Esophagus squamous epithelium (tissue), 5 donors: ENCODE results near the gene ZC4H2. TPM values are rescaled to one million over a fixed set of nuclear protein-coding genes. Genes with fewer than 3 reads are reported as not detected.
"Not testable (repeated sequence)": the region's sequence is repeated elsewhere in the genome, so short reads cannot be mapped to it uniquely, and the experiment has no call there.

Experiments used
- DNase-seq: peaks from one replicate; lab custom pipeline; 2025; lab: John Stamatoyannopoulos, UW
- H3K27ac ChIP-seq, 4 donors: fragments of 200-600 bp; sonication (generic); one replicate each; pipeline ENCODE4 v1.5.1; 2016 to 2019; ENCODE audit warnings: mild to moderate bottlenecking in 1 of 4
- H3K27me3 ChIP-seq, 4 donors: fragments of 200-600 bp; sonication (generic); 1 replicate in 3 of 4; 2 replicates in 1 of 4; pipeline versions ENCODE4 v1.5.1 to v1.6.0; 2017 to 2021; ENCODE audit warnings: antibody characterized with exemption in 1 of 4
- H3K36me3 ChIP-seq, 3 donors: fragments of 200-600 bp; sonication (generic); one replicate each; pipeline ENCODE4 v1.5.1; 2016 to 2019
- H3K4me1 ChIP-seq, 3 donors: fragments of 200-600 bp; sonication (generic); one replicate each; pipeline ENCODE4 v1.5.1; 2017 to 2019
- H3K4me3 ChIP-seq, 4 donors: fragments of 200-600 bp; sonication (generic); 1 replicate in 3 of 4; 2 replicates in 1 of 4; pipeline ENCODE4 v1.5.1; 2016 to 2019; ENCODE audit warnings: mild to moderate bottlenecking in 2 of 4, moderate library complexity in 1 of 4
- H3K9me3 ChIP-seq, 3 donors: fragments of 200-600 bp; sonication (generic); one replicate each; pipeline ENCODE4 v1.5.1; 2016 to 2019
- CTCF ChIP-seq, 6 experiments: fragments of 450-650 bp in 4 of 6; fragments of 200-600 bp in 2 of 6; sonication (generic) in 2 of 6; IDR thresholded peaks; one replicate each; pipeline ENCODE4 v1.5.1; 2016 to 2019; ENCODE audit warnings: antibody characterized with exemption in 6 of 6, mild to moderate bottlenecking in 4 of 6, moderate library complexity in 4 of 6
- POLR2A ChIP-seq, 4 donors: fragments of 450-650 bp; IDR thresholded peaks; one replicate each; pipeline ENCODE4 v1.6.1; 2017; ENCODE audit warnings: antibody characterized with exemption in 4 of 4, mild to moderate bottlenecking in 4 of 4, moderate library complexity in 3 of 4
- WGBS, 2 donors: methylation state at CpG; one replicate each; pipeline ENCODE4 v1.1.5; 2018; 5-methylcytosine and 5-hydroxymethylcytosine counted together
- intact Hi-C: fragments of 100-400 bp; cut with DNase I; formaldehyde crosslinking; loops from one replicate; pipeline ENCODE4 v1.15.0; 2022
- total RNA-seq, 4 donors: library from RNA; depleted of rRNA; stranded (reverse); fragments of >200 nt; gene quantifications; one replicate each; pipeline ENCODE4 v1.1.0, GENCODE V29; 2016
- donor health status: DM: yes; HTN: yes; CAD: no.

ZC4H2 gene
- total RNA-seq, 4 donors from 2014 or later, result 1.9 to 10.1 (median 3.6) TPM

DNA sequence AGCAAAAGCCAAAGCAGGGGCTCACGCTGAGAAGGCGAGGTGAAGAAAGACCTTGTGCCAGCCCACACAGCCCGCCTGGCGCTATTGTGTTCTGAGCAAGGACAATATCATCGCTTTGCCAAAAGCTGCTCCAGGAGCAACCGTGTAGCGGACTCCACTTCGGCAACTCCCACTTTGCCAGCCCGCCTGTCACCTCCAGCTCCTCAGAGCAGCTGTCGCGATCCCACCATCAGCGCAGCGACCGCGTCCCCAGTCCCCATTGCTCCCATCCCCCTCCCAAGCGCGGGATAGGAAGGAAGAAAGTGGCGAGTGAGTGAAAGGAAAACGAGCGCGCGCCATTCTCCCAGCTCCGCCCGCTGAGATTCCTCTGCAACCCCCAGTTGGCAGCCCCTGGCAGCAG is 759 bp downstream of the ZC4H2 start:
- intact Hi-C loops, result no loop called here
- H3K36me3 ChIP-seq, result no peaks in the 10 kb centered on the region
- H3K4me3 ChIP-seq, result peak overlapping the region; percentile 39 to 71 (median 52)
- no peaks in the 10 kb centered on the region for H3K27me3 ChIP-seq
- peak overlapping the region in 2 of 4 donors; percentile 24 to 50 for H3K27ac ChIP-seq
- TF ChIP-seq CTCF (IDR thresholded peaks at IDR 0.05) (no peak), POLR2A (IDR thresholded peaks at IDR 0.05) (no peak)
- H3K9me3 ChIP-seq, result no peaks in the 10 kb centered on the region
- no peak for DNase-seq
- H3K4me1 ChIP-seq, result peaks cover 0 to 8% (median 0%) of the 10 kb centered on the region in 3 donors
- 28% methylated on average over 16 of the region's 24 CpGs; no CpG with 5 or more reads in 1 of the 2 donors for WGBS, 2 donors

- Histone ChIP-seq H3K27ac (no peak overlapping the region), H3K4me3 (no peak overlapping the region), H3K4me1 (no peaks in the 10 kb centered on the region), H3K27me3 (no peaks in the 10 kb centered on the region), H3K36me3 (no peaks in the 10 kb centered on the region), H3K9me3 (peaks cover 0 to 8% (median 0%) of the 10 kb centered on the region in 3 donors)
- intact Hi-C loops, result no loop called here
- no peak for DNase-seq
- WGBS, 2 donors, result 57 to 87% methylated on average over 1 of the region's 1 CpG
- no peak for TF ChIP-seq CTCF (IDR thresholded peaks at IDR 0.05)
- TF ChIP-seq POLR2A (IDR thresholded peaks at IDR 0.05), result no peak
Measured at GRCh38 chrX:64925480-64925879, 50.8 kb downstream of the ZC4H2 start.

GRCh38 chrX:64908121-64908520 is 68.1 kb downstream of the ZC4H2 start:
- no peaks in the 10 kb centered on the region for H3K4me1 ChIP-seq
- TF ChIP-seq CTCF (IDR thresholded peaks at IDR 0.05), result no peak
- TF ChIP-seq POLR2A (IDR thresholded peaks at IDR 0.05), result no peak
- no peaks in the 10 kb centered on the region for H3K36me3 ChIP-seq
- WGBS, 2 donors, result 60% methylated on average over 1 of the region's 5 CpGs; no CpG with 5 or more reads in 1 of the 2 donors
- no peak for DNase-seq
- intact Hi-C loops, result no loop called here
- H3K27me3 ChIP-seq, result no peaks in the 10 kb centered on the region
- no peaks in the 10 kb centered on the region for H3K9me3 ChIP-seq
- no peak overlapping the region for H3K4me3 ChIP-seq
- H3K27ac ChIP-seq, result no peak overlapping the region

DNA sequence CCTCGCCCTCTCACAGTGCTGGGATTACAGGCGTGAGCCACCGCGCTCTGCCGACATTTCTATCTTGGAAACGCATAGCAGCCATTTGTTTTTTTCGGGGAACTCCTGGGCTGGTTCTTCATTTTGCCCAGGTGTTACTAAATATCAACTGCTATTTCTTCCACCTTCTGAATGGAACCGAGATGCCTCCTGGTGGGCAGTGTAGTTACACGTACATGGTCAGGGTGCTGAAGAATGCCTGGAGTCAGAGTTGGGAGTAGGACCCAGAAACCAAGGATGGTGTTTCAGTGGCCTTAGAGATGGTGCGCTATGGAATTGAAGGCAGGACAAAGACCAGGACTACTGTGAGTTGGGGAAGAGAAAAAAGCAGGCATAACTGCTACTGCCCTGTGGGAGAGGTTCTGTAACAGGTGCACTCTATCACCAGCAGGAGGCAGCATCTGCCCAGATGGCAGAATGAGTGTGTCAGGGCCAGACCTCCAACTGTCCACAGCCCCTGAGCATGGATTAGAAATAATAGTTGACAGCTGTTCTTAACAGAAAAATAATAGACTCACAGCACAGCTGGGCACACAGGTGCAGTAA is 81.7 kb downstream of the ZC4H2 start:
- H3K9me3 ChIP-seq, result no peaks in the 10 kb centered on the region
- H3K4me3 ChIP-seq, result no peak overlapping the region
- no peaks in the 10 kb centered on the region for H3K27me3 ChIP-seq
- TF ChIP-seq POLR2A (IDR thresholded peaks at IDR 0.05) (no peak), CTCF (IDR thresholded peaks at IDR 0.05) (peak in 4 of 6 experiments; percentile 23 to 57 (median 28))
- no peak for DNase-seq
- H3K27ac ChIP-seq, result no peak overlapping the region
- intact Hi-C loops, result no loop called here
- 87% methylated on average over 7 of the region's 10 CpGs; no CpG with 5 or more reads in 1 of the 2 donors for WGBS, 2 donors
- no peaks in the 10 kb centered on the region for H3K4me1 ChIP-seq
- H3K36me3 ChIP-seq, result no peaks in the 10 kb centered on the region

- intact Hi-C loops, result no loop called here
- TF ChIP-seq CTCF (IDR thresholded peaks at IDR 0.05) (peak in 4 of 6 experiments; percentile 17 to 51 (median 28)), POLR2A (IDR thresholded peaks at IDR 0.05) (no peak)
Measured at GRCh38 chrX:64885850-64886249, 90.4 kb downstream of the ZC4H2 start.

DNA sequence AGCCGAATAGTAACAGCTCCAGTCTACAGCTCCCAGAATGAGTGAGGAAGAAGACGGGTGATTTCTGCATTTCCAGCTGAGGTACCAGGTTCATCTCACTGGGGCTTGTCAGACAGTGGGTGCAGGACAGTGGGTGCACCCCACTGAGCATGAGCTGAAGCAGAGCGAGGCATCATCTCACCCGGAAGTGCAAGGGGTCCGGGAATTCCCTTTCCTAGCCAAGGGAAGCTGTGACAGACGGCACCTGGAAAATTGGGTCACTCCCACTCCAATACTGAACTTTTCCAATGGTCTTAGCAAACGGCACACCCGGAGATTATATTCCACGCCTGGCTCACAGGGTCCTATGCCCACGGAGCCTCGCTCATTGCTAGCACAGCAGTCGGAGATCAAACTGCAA is 97.5 kb downstream of the ZC4H2 start:
- H3K27ac ChIP-seq, H3K27me3 ChIP-seq, H3K4me3 ChIP-seq, H3K9me3 ChIP-seq, H3K36me3 ChIP-seq, intact Hi-C loops, H3K4me1 ChIP-seq, DNase-seq: not testable (repeated sequence)
- WGBS, 2 donors, result 90 to 100% methylated on average over 1 to 6 of the region's 12 CpGs

More at GRCh38 chrX:64885850-64886249, 90.4 kb downstream of the ZC4H2 start:
- Histone ChIP-seq H3K27ac (no peak overlapping the region), H3K4me1 (no peaks in the 10 kb centered on the region), H3K9me3 (no peaks in the 10 kb centered on the region), H3K27me3 (no peaks in the 10 kb centered on the region), H3K4me3 (no peak overlapping the region), H3K36me3 (no peaks in the 10 kb centered on the region)
- DNase-seq, result no peak
